Heart left ventricle (tissue), 16 donors: Measurements from ENCODE around the gene CACNA1C. TPM values are rescaled to one million over a fixed set of nuclear protein-coding genes. Genes with fewer than 3 reads are reported as not detected.
A peak's percentile ranks its signal among the peaks of the same experiment; 100 is the strongest.

ENCODE experiments used
- ATAC-seq, 4 donors: fragments of 200-7000 bp; cut with Tn5 transposase; one replicate each; pipeline ENCODE4 v1.9.1; 2020 to 2022; ENCODE audit warnings: moderate library complexity in 4 of 4, mild to moderate bottlenecking in 3 of 4, moderate number of reproducible peaks in 1 of 4
- DNase-seq, 5 donors: peaks; one replicate each; pipeline ENCODE4 v3.0.0-alpha.2; 2020
- H3K27ac ChIP-seq, 12 donors: fragments of 200-600 bp; sonication (generic) in 4 of 12; one replicate each; pipeline versions ENCODE4 v1.5.0 to v1.8.0; 2016 to 2022; ENCODE audit warnings: mild to moderate bottlenecking in 2 of 12
- H3K27me3 ChIP-seq, 9 donors: fragments of 200-600 bp; sonication (generic) in 2 of 9; one replicate each; pipeline versions ENCODE4 v1.5.1 to v1.8.0; 2016 to 2022; ENCODE audit warnings: mild to moderate bottlenecking in 3 of 9
- H3K36me3 ChIP-seq, 9 donors: fragments of 200-600 bp; sonication (generic) in 2 of 9; one replicate each; pipeline versions ENCODE4 v1.5.0 to v1.8.0; 2018 to 2022; ENCODE audit warnings: mild to moderate bottlenecking in 2 of 9
- H3K4me1 ChIP-seq, 12 donors: fragments of 200-600 bp; sonication (generic) in 4 of 12; one replicate each; pipeline versions ENCODE4 v1.5.0 to v1.8.0; 2016 to 2022; ENCODE audit warnings: mild to moderate bottlenecking in 3 of 12
- H3K4me3 ChIP-seq, 12 donors: fragments of 200-600 bp; sonication (generic) in 4 of 12; one replicate each; pipeline versions ENCODE4 v1.5.0 to v1.8.0; 2017 to 2022; ENCODE audit warnings: mild to moderate bottlenecking in 9 of 12, moderate library complexity in 4 of 12
- H3K9me3 ChIP-seq, 12 donors: fragments of 200-600 bp; sonication (generic) in 4 of 12; one replicate each; pipeline versions ENCODE4 v1.5.0 to v1.8.0; 2016 to 2022; ENCODE audit warnings: mild to moderate bottlenecking in 1 of 12
- POLR2A ChIP-seq, 2 donors: fragments of 450-650 bp; IDR thresholded peaks; one replicate each; pipeline ENCODE4 v1.6.1; 2017; ENCODE audit warnings: antibody characterized with exemption in 2 of 2, mild to moderate bottlenecking in 2 of 2, moderate library complexity in 2 of 2
- WGBS, 4 donors: extraction: QIAGEN DNeasy Blood & Tissue Kit in 2 of 4; methylation state at CpG; one replicate each; pipeline versions ENCODE4 v1.1.5 to v1.1.7; 2013 to 2018; 5-methylcytosine and 5-hydroxymethylcytosine counted together
- intact Hi-C, 10 donors: fragments of 100-400 bp; cut with DNase I; formaldehyde crosslinking; loops; one replicate each; pipeline versions ENCODE4 v1.11.1 to v1.14.2; 2022
- polyA plus RNA-seq, 2 donors: library from polyadenylated mRNA; stranded (reverse); fragments of 200-250 nt; gene quantifications; one replicate each; pipeline ENCODE4 v1.2.3, GENCODE V29; 2013
- total RNA-seq, 9 donors: library from RNA; depleted of rRNA in 2 of 9; stranded (reverse); fragments of >200 nt in 2 of 9; fragmentation: NEBNext Ultra II Directional in 3 of 9; extraction: Animal tissue kit (Norgen Biotek cat#: 25700) in 3 of 9; gene quantifications; one replicate each; pipeline versions ENCODE4 v1.1.0 to v1.2.4, GENCODE V29; 2016 to 2023
- TF ChIP-seq, protein P1 (sequence below), 12 donors: fragments of 200-600 bp; sonication (generic) in 4 of 12; IDR thresholded peaks; one replicate each; pipeline versions ENCODE4 v1.5.0 to v1.8.0; 2018 to 2022; ENCODE audit warnings: antibody characterized with exemption in 12 of 12, mild to moderate bottlenecking in 5 of 12
- donor health status: ischemic (EF 13 %, LVEDD 7.1; RV severe dilation, severe dysfunction).
- donor health status: healthy with polysubstance abuse.
- donor health status: DM: no; HTN: yes; CAD: no.
- donor health status: DM: no; HTN: no; CAD: no.
- donor health status: ischemic (EF 25% LVEDD 6.9; RV normal size, moderate dysfunction).
- donor health status: ischemic (EF 25% LVEDD 5.7; RV mildly dilated, moderate dysfunction).
- donor health status: healthy.
- donor health status: DM: yes; HTN: yes; CAD: no.
- donor health status: ischemic (EF 35%, LVEDD 5.7; RV mildly dilated, moderate dysfunction).
- donor health status: nonischemic (EF 11% LVEDD 7.7; RV severe dilation, severe dysfunction).
- donor health status: DM: yes; HTN: yes; CAD: no.
- donor health status: PGD.
- donor health status: ischemic (EF 29% LVEDD 5.4; RV normal size, mild dysfunction).
- donor health status: nonischemic (EF 23%, LVEDD 6.1; RV moderate dilation, normal function).

CACNA1C gene
- total and polyA plus RNA-seq, 11 donors, result 41.9 to 196 (median 164) TPM

DNA sequence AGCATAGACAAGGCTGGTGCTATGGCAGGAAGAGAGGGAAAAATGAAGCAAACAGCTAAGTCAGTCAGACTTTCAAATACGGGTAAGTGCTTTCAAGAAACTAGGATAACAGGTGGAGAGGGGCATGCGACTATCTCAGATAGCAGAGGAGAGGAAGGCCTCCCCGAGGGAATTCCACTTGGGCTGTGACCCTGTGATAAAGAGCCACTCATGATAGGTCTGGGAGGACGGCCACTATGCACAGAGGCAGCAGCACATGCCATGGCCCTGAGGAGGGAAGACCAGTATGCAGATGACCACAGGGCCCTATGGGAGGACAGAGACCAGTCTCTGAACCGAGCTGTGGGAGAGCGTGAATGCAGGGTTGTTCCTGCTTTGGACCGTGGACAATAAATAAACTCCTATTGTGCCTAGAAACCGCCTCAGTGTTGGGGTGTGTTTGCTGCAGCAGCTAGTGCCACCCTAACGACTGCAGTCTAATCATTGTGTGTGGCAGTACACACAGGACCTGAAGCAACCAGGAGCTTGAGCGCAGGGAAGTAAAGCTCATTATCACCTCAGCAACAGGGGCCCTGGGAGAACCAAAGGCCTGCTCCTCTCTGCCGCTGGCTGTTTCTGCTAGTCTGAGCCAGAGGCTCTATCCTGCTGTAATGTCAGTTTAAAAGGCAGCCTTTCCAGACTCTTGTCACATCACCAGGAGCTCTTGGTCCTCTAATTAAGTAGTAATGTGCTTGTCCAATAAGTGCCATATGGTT is 119.1 kb downstream of the CACNA1C start:
- peak; percentile 35 to 52 (median 42) for ATAC-seq
- intact Hi-C loops, result loop anchor here in 1 of 10 donors (10.0 kb wide), 1 partner anchor 107 kb away; no protein-coding TSS in a partner anchor
- Histone ChIP-seq H3K36me3 (peaks cover 0 to 6% (median 0%) of the 10 kb centered on the region in 9 donors), H3K27ac (peak overlapping the region in 8 of 12 donors; percentile 10 to 74 (median 44)), H3K4me1 (peaks cover 4 to 70% (median 37%) of the 10 kb centered on the region in 12 donors), H3K9me3 (peaks cover 0 to 16% (median 8%) of the 10 kb centered on the region in 12 donors), H3K27me3 (no peaks in the 10 kb centered on the region), H3K4me3 (no peak overlapping the region)
- WGBS, 4 donors, result 48 to 64% (median 58%) methylated on average over 11 of the region's 11 CpGs
- DNase-seq, result no peak
- TF ChIP-seq POLR2A (IDR thresholded peaks at IDR 0.05), result no peak
- TF ChIP-seq, protein P1, sequence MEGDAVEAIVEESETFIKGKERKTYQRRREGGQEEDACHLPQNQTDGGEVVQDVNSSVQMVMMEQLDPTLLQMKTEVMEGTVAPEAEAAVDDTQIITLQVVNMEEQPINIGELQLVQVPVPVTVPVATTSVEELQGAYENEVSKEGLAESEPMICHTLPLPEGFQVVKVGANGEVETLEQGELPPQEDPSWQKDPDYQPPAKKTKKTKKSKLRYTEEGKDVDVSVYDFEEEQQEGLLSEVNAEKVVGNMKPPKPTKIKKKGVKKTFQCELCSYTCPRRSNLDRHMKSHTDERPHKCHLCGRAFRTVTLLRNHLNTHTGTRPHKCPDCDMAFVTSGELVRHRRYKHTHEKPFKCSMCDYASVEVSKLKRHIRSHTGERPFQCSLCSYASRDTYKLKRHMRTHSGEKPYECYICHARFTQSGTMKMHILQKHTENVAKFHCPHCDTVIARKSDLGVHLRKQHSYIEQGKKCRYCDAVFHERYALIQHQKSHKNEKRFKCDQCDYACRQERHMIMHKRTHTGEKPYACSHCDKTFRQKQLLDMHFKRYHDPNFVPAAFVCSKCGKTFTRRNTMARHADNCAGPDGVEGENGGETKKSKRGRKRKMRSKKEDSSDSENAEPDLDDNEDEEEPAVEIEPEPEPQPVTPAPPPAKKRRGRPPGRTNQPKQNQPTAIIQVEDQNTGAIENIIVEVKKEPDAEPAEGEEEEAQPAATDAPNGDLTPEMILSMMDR (IDR thresholded peaks at IDR 0.05), result no peak

DNA sequence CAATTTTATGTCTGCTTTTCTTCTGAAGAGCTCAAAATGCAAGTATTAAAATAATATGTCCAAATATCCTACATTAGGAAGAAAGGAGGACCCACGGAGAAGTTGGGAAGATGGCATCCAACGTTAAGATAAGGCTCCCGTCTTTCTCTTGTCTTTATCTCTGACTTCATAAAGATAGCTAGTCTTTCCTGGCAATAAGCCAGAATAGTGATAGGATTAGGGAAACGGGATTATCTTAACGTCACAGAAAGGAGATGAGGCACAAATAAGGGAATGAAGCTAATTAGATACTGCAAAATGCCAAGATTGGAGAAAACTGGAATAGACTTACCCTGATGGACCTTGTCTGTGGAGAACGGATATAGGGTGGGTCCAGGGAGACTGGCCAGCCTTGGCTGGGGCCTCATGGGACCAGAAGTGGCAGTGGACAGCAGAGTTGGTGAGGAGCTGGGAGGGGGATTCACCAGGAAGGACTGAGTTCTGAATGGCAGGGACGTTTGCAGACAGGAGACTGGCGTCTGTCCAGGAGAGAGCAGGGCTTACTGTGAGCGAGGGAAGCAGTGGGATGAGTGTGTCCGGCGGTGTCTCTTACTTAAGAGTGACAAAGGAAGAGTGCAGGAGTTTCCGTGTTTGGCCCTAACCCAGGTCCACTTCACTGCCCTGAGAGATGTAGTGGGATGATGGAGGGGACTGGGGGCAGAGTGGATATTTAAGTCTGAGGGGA is 119.9 kb downstream of the CACNA1C start:
- TF ChIP-seq, protein P1 (IDR thresholded peaks at IDR 0.05), result no peak
- no peak for TF ChIP-seq POLR2A (IDR thresholded peaks at IDR 0.05)
- intact Hi-C loops, result loop anchor here in 1 of 10 donors (10.0 kb wide), 1 partner anchor 108 kb away; no protein-coding TSS in a partner anchor
- Histone ChIP-seq H3K9me3 (peaks cover 0 to 8% (median under 1%) of the 10 kb centered on the region in 12 donors), H3K36me3 (no peaks in the 10 kb centered on the region), H3K4me3 (no peak overlapping the region), H3K4me1 (peaks cover 4 to 75% (median 37%) of the 10 kb centered on the region in 12 donors), H3K27ac (peak overlapping the region in 7 of 12 donors; percentile 3 to 74 (median 39)), H3K27me3 (no peaks in the 10 kb centered on the region)
- ATAC-seq (peak in 3 of 4 donors; percentile 36 to 55 (median 39)), DNase-seq (peak in 2 of 5 donors; percentile 56 to 70)
- 14 to 24% (median 22%) methylated on average over 12 of the region's 12 CpGs for WGBS, 4 donors

GRCh38 chr12:2173971-2174370 is 121.2 kb downstream of the CACNA1C start:
- 79 to 87% (median 80%) methylated on average over 4 of the region's 4 CpGs for WGBS, 4 donors
- intact Hi-C loops, result loop anchor here in 1 of 10 donors (10.0 kb wide), 1 partner anchor 109 kb away; no protein-coding TSS in a partner anchor
- ATAC-seq (no peak), DNase-seq (no peak)
- TF ChIP-seq, protein P1 (IDR thresholded peaks at IDR 0.05), result no peak
- TF ChIP-seq POLR2A (IDR thresholded peaks at IDR 0.05), result no peak
- Histone ChIP-seq H3K36me3 (no peaks in the 10 kb centered on the region), H3K27me3 (no peaks in the 10 kb centered on the region), H3K4me1 (peaks cover 4 to 81% (median 38%) of the 10 kb centered on the region in 12 donors), H3K9me3 (no peaks in the 10 kb centered on the region), H3K27ac (peak overlapping the region in 2 of 12 donors; percentile 71 to 72), H3K4me3 (no peak overlapping the region)

GRCh38 chr12:2177003-2177402 is 124.2 kb downstream of the CACNA1C start:
- H3K27ac ChIP-seq, result peak overlapping the region in 1 of 12 donors; percentile 85
- H3K4me3 ChIP-seq, result no peak overlapping the region

More at GRCh38 chr12:2177003-2177402, 124.2 kb downstream of the CACNA1C start:
- Histone ChIP-seq H3K9me3 (no peaks in the 10 kb centered on the region), H3K36me3 (peaks cover 0 to 9% (median 0%) of the 10 kb centered on the region in 9 donors), H3K27me3 (no peaks in the 10 kb centered on the region), H3K4me1 (peaks cover 11 to 78% (median 42%) of the 10 kb centered on the region in 12 donors)
- DNase-seq (no peak), ATAC-seq (no peak)
- WGBS, 4 donors, result 66 to 84% (median 73%) methylated on average over 6 of the region's 6 CpGs
- intact Hi-C loops, result loop anchor here in 1 of 10 donors (10.0 kb wide), 1 partner anchor 112 kb away; no protein-coding TSS in a partner anchor
- TF ChIP-seq POLR2A (IDR thresholded peaks at IDR 0.05), result no peak
- TF ChIP-seq, protein P1 (IDR thresholded peaks at IDR 0.05), result no peak
